Central memory CD4-positive, alpha-beta T cell (primary cell): Measurements from ENCODE around the gene FAM193A.
"Not testable (repeated sequence)": the region's sequence is repeated elsewhere in the genome, so short reads cannot be mapped to it uniquely, and the experiment has no call there.

Source experiments
- DNase-seq: peaks from one replicate; pipeline ENCODE4 v3.0.0; 2022
- total RNA-seq, 3 experiments: gene quantifications; one replicate each; lab custom pipeline; 2026; lab: John Stamatoyannopoulos, UW

FAM193A gene
- 33.4 to 64.8 (median 46.3) reads per million in 3 experiments for total RNA-seq

- peak; percentile 99 for DNase-seq
These were observed at the start of gene FAM193A for GRCh38 chr4:2536193-2537010. Gene FAM193A (plus strand): TSS chr4:2536647. CDS start chr4:2536916, 269 bp downstream.

- DNase-seq: no peak
These were observed 49.5 kb upstream of the FAM193A start for GRCh38 chr4:2486981-2487380.

- DNase-seq: no peak
These were observed 48.8 kb upstream of the FAM193A start for GRCh38 chr4:2487632-2488031.

- DNase-seq: no peak
These were observed 47.2 kb upstream of the FAM193A start for GRCh38 chr4:2489081-2489805.

GRCh38 chr4:2489841-2490552, 46.5 kb upstream of the FAM193A start:
- no peak for DNase-seq

GRCh38 chr4:2492970-2493369, 43.5 kb upstream of the FAM193A start:
- no peak for DNase-seq

- DNase-seq: no peak
These were observed 41.5 kb upstream of the FAM193A start for GRCh38 chr4:2494992-2495391.

- no peak for DNase-seq
These were observed 39.1 kb upstream of the FAM193A start for GRCh38 chr4:2497324-2497723.

- DNase-seq: no peak
These were observed 38.5 kb upstream of the FAM193A start for GRCh38 chr4:2497931-2498330.

- no peak for DNase-seq
These were observed 35.9 kb upstream of the FAM193A start for GRCh38 chr4:2500547-2500946.

GRCh38 chr4:2501034-2501594, 35.3 kb upstream of the FAM193A start:
- no peak for DNase-seq

GRCh38 chr4:2503809-2504208, 32.6 kb upstream of the FAM193A start:
- no peak for DNase-seq

GRCh38 chr4:2507259-2507658, 29.2 kb upstream of the FAM193A start:
- no peak for DNase-seq

GRCh38 chr4:2507855-2508254, 28.6 kb upstream of the FAM193A start:
- DNase-seq: no peak

- no peak for DNase-seq
These were observed 25.8 kb upstream of the FAM193A start for GRCh38 chr4:2510351-2511259.

- DNase-seq: no peak
These were observed 24.8 kb upstream of the FAM193A start for GRCh38 chr4:2511645-2512131.

- DNase-seq: no peak
These were observed 23.9 kb upstream of the FAM193A start for GRCh38 chr4:2512396-2513135.

GRCh38 chr4:2514193-2514592, 22.3 kb upstream of the FAM193A start:
- not testable (repeated sequence) for DNase-seq

- DNase-seq: not testable (repeated sequence)
These were observed 21.5 kb upstream of the FAM193A start for GRCh38 chr4:2514944-2515343.

GRCh38 chr4:2515830-2516550, 20.5 kb upstream of the FAM193A start:
- no peak for DNase-seq
